Smooth muscle cell of trachea (primary cell): ENCODE data around the gene MRPS18A. TPM values are rescaled to one million over a fixed set of nuclear protein-coding genes. Genes with fewer than 3 reads are reported as not detected.

Source experiments
- total RNA-seq: library from RNA; depleted of rRNA; stranded (reverse); fragments of >200 nt; gene quantifications from 2 replicates; pipeline ENCODE4 v1.2.1, GENCODE V29; 2014

MRPS18A gene
- total RNA-seq: 39.7 and 42.8 TPM in 2 replicates

GRCh38 chr6:43687437-43688347 is at the start of gene MRPS18A:
MRPS18A (minus strand) TSS chr6:43687791; CDS start chr6:43687779, 12 bp downstream.

GRCh38 chr6:43644940-43645612 is 42.5 kb downstream of the MRPS18A start, which contains the start of gene RSPH9:
RSPH9 (plus strand) TSS chr6:43645036; CDS start chr6:43645099, 63 bp downstream.

GRCh38 chr6:43635387-43636307 is 51.9 kb downstream of the MRPS18A start, which contains the start of gene MAD2L1BP:
MAD2L1BP (plus strand) TSS chr6:43635840; CDS start chr6:43635876, 36 bp downstream.

GRCh38 chr6:43629104-43629504 is 58.5 kb downstream of the MRPS18A start, which contains the start of gene GTPBP2:
GTPBP2 (minus strand) TSS chr6:43629264; CDS start chr6:43629162, 102 bp downstream.

Other genes starting within 250 kb of the MRPS18A start
- gene DLK2, start 232.2 kb downstream of the MRPS18A start, total RNA-seq: 0.66 TPM in 1 of 2 replicates, not detected in the other
- gene TJAP1, start 210.2 kb downstream of the MRPS18A start, total RNA-seq: 11.2 and 12.4 TPM in 2 replicates
- 0.15 and 0.50 TPM in 2 replicates for gene LRRC73, start 177.4 kb downstream of the MRPS18A start, total RNA-seq
- 92.6 and 152 TPM in 2 replicates for gene YIPF3, start 170.9 kb downstream of the MRPS18A start, total RNA-seq
- 26.6 and 27.2 TPM in 2 replicates for gene POLR1C, start 170.7 kb downstream of the MRPS18A start, total RNA-seq
- gene XPO5, start 111.8 kb downstream of the MRPS18A start, total RNA-seq: 15.4 and 22.3 TPM in 2 replicates
- gene POLH, start 111.6 kb downstream of the MRPS18A start, total RNA-seq: 27.9 and 36.6 TPM in 2 replicates
- gene GTPBP2, start 58.5 kb downstream of the MRPS18A start, total RNA-seq: 61.5 and 67.6 TPM in 2 replicates
- 30.4 and 42.2 TPM in 2 replicates for gene MAD2L1BP, start 52.0 kb downstream of the MRPS18A start, total RNA-seq
- 1.0 and 1.8 TPM in 2 replicates for gene RSPH9, start 42.8 kb downstream of the MRPS18A start, total RNA-seq
- gene VEGFA, start 82.4 kb upstream of the MRPS18A start, total RNA-seq: 49.3 and 183 TPM in 2 replicates